HG02885 (cell line): Measurements from ENCODE around the gene C4BPA.

Experiments used
- ATAC-seq: cut with Tn5 transposase; IDR thresholded peaks from one replicate; pipeline ENCODE4 v1.9.1; 2021; ENCODE audit warnings: mild to moderate bottlenecking; ENCODE audit not compliant: unreplicated experiment, poor library complexity

C4BPA gene

DNA sequence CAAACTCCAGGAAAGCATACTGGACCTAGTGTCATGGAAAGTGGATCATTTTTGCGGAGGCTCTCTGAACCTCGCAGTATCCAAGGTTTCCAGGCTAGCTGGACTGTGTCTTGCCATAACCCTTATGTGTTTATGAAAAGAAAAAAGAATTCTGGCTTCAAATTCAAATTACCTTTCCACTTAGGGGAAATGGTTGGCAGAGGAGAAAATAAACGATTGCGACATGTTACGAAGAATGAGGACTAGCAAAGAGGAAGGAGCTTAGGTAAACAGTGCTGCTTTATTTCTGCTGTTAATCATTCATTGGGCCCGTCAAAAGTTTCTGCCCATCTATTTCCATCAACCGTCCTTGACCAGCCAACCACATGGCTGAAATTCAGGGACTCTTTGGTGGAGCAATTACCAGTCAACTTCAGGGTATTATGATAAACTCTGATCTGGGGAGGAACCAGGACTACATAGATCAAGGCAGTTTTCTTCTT is at the start of gene C4BPA:
Gene C4BPA (plus strand): TSS at position 342 of the 482 bp plus-strand sequence. CDS start 8,793 bp downstream, outside the sequence.
- ATAC-seq: no peak

- ATAC-seq: no peak
These were observed 49.5 kb upstream of the C4BPA start for GRCh38 chr1:207054491-207054890.

- ATAC-seq: no peak
These were observed 48.5 kb upstream of the C4BPA start for GRCh38 chr1:207055386-207056001.

GRCh38 chr1:207056673-207057072 is 47.4 kb upstream of the C4BPA start:
- no peak for ATAC-seq

- ATAC-seq: no peak
These were observed 45.8 kb upstream of the C4BPA start for GRCh38 chr1:207058252-207058651.

DNA sequence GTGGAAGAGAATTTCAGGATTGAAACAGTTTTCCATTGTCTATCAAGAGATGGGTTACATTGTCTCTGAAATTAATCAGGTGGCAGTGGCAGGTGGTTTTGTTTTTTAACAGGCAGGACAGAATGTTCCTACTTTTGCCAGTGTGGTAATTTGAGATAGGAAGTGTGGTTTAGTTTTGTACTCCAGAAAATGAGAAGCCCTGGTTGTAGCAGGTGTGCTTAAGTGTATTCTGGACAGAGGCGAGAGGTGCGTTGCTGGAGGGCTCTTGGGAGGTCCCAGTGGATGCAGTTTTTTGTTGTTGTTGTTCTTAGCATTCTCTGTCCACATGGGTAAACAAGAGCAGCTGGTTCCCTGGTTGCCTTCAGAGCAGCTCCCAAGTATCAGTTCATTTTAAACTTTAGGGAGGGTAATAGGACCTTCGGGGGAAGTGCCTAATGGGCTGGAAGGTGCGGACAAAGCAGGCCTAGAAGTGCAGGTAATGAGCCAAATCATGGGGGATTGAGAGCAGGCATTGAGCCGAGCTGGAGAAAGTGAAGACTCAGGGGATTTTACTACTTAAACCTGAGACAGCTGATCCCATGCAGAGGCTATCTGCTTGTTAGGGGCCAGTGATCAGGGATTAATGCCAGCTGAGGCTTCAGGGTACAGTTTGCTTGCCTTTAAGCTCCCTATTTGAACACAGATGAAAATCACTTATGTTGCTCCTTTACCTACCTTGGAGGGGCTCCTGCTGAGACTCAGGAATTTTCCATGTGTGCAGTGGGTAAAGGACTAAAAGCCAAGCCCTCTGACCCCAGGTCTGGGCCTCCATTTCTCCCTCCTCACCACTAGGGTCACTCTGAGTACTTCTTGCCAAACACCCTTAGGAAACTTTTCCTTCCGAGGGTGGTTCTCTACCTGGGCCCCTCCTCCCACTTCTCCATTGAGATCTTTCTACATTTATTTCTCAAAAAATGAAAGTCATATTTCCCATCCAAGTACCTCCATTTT is 44.9 kb upstream of the C4BPA start:
- no peak for ATAC-seq

DNA sequence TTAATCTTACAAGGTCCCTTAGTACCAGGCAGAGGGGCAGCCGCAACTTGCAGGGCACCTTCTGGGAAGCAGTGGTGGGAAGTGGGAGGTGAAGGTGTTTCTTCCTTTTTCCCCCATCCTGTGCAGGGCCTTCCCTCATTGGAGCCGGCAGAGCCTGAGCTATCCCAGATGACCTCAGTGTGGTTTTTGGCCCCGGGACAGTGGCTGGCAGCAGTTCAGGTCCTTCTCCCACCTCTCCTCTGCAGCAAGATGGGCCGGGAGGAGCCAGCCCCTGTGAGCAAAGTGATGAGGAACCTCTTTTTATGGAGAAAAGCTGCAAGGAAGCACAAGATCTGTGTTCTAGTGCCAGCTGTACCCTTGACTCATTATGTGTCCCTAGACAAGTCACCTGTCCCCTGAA is 44.2 kb upstream of the C4BPA start:
- ATAC-seq: no peak

GRCh38 chr1:207060596-207060995 is 43.4 kb upstream of the C4BPA start:
- ATAC-seq: no peak

GRCh38 chr1:207062058-207062457 is 42.0 kb upstream of the C4BPA start:
- no peak for ATAC-seq

- ATAC-seq: no peak
These were observed 41.0 kb upstream of the C4BPA start for GRCh38 chr1:207063014-207063413.

GRCh38 chr1:207064561-207064960 is 39.5 kb upstream of the C4BPA start:
- ATAC-seq: no peak

- ATAC-seq: no peak
These were observed 36.8 kb upstream of the C4BPA start for GRCh38 chr1:207067185-207067584.

DNA sequence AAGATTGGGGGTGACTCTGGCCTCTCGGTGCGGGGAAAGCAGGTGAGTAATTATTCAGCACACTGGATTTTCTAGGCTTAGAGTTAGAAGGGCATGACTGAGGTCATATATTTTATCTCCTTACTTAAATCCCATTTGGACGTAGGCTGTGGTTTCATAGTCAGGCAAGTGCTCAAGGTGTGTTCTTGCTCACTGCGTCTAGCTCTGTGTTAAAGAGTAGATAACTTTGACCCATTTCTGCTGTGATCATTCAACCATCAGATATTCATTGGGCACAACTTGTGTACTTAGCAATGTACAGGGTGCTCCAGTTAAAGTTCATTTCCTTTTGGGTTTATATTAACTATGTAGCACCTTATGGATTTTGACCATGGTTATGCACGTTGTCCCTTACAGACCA is 36.4 kb upstream of the C4BPA start:
- no peak for ATAC-seq

- no peak for ATAC-seq
These were observed 35.0 kb upstream of the C4BPA start for GRCh38 chr1:207069061-207069460.

DNA sequence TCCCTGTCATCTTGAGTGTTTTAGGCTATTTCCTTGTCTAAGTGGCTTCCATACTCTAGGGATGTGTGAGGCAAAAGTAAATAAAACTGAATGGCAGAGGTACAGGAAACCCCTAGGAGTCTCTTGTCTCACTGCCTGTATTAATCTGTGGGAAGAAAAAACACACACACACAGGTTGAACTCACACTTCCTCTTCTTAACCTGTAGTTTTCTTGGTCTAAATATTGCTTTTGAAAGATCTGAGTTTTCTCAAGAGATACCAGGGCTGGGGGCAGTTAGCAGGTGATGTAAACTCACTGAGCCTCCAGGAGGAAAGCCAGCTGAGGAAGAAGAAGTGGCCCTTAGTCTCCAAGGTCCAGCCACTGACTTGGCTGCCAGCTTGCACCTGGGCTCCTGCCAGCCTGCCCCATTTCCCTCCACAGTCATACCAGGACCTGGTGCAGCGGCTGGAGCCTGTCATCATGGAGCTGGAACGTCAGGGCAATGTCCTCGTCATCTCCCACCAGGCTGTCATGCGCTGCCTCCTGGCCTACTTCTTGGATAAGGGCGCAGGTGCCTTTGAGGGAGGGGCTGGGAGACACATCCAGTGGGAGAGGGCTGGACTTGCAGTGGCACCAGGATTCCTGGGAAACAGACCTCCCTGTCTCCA is 34.1 kb upstream of the C4BPA start:
- ATAC-seq: peak; percentile 52

- no peak for ATAC-seq
These were observed 33.2 kb upstream of the C4BPA start for GRCh38 chr1:207070811-207071210.

DNA sequence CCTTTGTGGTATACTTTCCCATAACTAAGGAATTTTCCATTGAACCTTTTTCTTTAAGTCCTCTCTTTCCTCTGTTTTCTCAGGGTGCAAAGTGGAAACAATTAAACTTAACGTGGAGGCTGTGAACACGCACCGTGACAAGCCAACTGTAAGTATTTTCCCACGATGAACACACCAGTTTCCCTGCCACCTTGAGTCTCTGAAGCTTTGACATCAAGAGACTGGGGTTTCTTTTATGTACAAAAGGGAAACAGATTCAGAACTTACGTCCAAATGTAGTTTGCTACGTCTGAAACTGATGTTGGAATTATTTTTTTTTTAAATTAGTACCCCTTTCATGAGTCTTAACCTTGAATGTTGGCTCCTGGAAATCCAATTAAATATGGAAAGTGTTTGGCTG is 32.6 kb upstream of the C4BPA start:
- ATAC-seq: no peak

GRCh38 chr1:207072233-207072632 is 31.8 kb upstream of the C4BPA start:
- ATAC-seq: no peak

GRCh38 chr1:207073906-207074820 is 29.9 kb upstream of the C4BPA start:
- no peak for ATAC-seq
